Fibroblast of lung (primary cell): ENCODE data around the gene RBM4B. TPM values are rescaled to one million over a fixed set of nuclear protein-coding genes. Genes with fewer than 3 reads are reported as not detected.

Experiments
- polyA plus RNA-seq, 2 donors: library from polyadenylated mRNA; depleted of rRNA in 1 of 2; stranded (reverse) in 1 of 2; unstranded in 1 of 2; fragments of >200 nt; gene quantifications; 2 replicates each; pipeline ENCODE4 v1.2.1, GENCODE V29; 2011 to 2012; ENCODE audit warnings: missing spikeins in 1 of 2
- total RNA-seq: library from RNA; depleted of rRNA; stranded (reverse); fragments of >200 nt; gene quantifications from 2 replicates; pipeline ENCODE4 v1.2.1, GENCODE V29; 2014

Gene RBM4B
- total and polyA plus RNA-seq, 2 donors (not counting 1 experiment from before 2014, with no cell fraction given), result 24.6 to 28.4 TPM

Other genes with a start within 250 kb of the RBM4B start
- gene MRPL11, start 239.0 kb downstream of the RBM4B start, total RNA-seq, result 32.7 and 39.3 TPM in 2 replicates
- 35.7 and 55.9 TPM in 2 replicates for gene MRPL11, start 239.0 kb downstream of the RBM4B start, polyA plus RNA-seq
- 16.2 and 20.3 TPM in 2 replicates for gene PELI3, start 211.0 kb downstream of the RBM4B start, total RNA-seq
- gene PELI3, start 211.0 kb downstream of the RBM4B start, polyA plus RNA-seq, result 5.0 and 5.1 TPM in 2 replicates
- gene DPP3, start 197.5 kb downstream of the RBM4B start, total RNA-seq, result 28.2 and 39.6 TPM in 2 replicates
- gene DPP3, start 197.5 kb downstream of the RBM4B start, polyA plus RNA-seq, result 33.6 and 42.1 TPM in 2 replicates
- gene BBS1, start 167.3 kb downstream of the RBM4B start, total RNA-seq, result 20.3 and 20.5 TPM in 2 replicates
- 11.6 and 16.5 TPM in 2 replicates for gene BBS1, start 167.3 kb downstream of the RBM4B start, polyA plus RNA-seq
- 8.7 and 11.6 TPM in 2 replicates for gene ZDHHC24, start 131.8 kb downstream of the RBM4B start, total RNA-seq
- gene ZDHHC24, start 131.8 kb downstream of the RBM4B start, polyA plus RNA-seq, result 5.1 and 6.0 TPM in 2 replicates
- gene ACTN3, start 131.0 kb downstream of the RBM4B start, total RNA-seq, result under 0.01 TPM in 1 of 2 replicates, not detected in the other
- gene ACTN3, start 131.0 kb downstream of the RBM4B start, polyA plus RNA-seq, result 0.02 TPM in 1 of 2 replicates, not detected in the other
- gene CTSF, start 109.3 kb downstream of the RBM4B start, total RNA-seq, result 26.6 and 55.0 TPM in 2 replicates
- 8.6 and 17.1 TPM in 2 replicates for gene CTSF, start 109.3 kb downstream of the RBM4B start, polyA plus RNA-seq
- 0.26 and 0.33 TPM in 2 replicates for gene CCDC87, start 84.8 kb downstream of the RBM4B start, total RNA-seq
- 0.11 and 0.15 TPM in 2 replicates for gene CCDC87, start 84.8 kb downstream of the RBM4B start, polyA plus RNA-seq
- 41.6 and 42.4 TPM in 2 replicates for gene CCS, start 84.7 kb downstream of the RBM4B start, total RNA-seq
- 16.9 and 22.5 TPM in 2 replicates for gene CCS, start 84.7 kb downstream of the RBM4B start, polyA plus RNA-seq
- 14.1 and 27.6 TPM in 2 replicates for gene RBM14, start 61.3 kb downstream of the RBM4B start, total RNA-seq
- 13.2 and 25.4 TPM in 2 replicates for gene RBM14, start 61.3 kb downstream of the RBM4B start, polyA plus RNA-seq
- gene RBM4, start 39.2 kb downstream of the RBM4B start, total RNA-seq, result 91.2 and 105 TPM in 2 replicates
- gene RBM4, start 39.2 kb downstream of the RBM4B start, polyA plus RNA-seq, result 161 and 193 TPM in 2 replicates
- gene SPTBN2, start 51.3 kb upstream of the RBM4B start, total RNA-seq, result 0.51 and 0.99 TPM in 2 replicates
- 0.09 and 0.53 TPM in 2 replicates for gene SPTBN2, start 51.3 kb upstream of the RBM4B start, polyA plus RNA-seq
- gene RCE1, start 165.6 kb upstream of the RBM4B start, total RNA-seq, result 13.4 and 14.4 TPM in 2 replicates
- gene RCE1, start 165.6 kb upstream of the RBM4B start, polyA plus RNA-seq, result 7.0 and 9.4 TPM in 2 replicates
- 10.5 and 14.5 TPM in 2 replicates for gene LRFN4, start 179.2 kb upstream of the RBM4B start, total RNA-seq
- 3.8 and 5.7 TPM in 2 replicates for gene LRFN4, start 179.2 kb upstream of the RBM4B start, polyA plus RNA-seq